HepG2 (cell line): Measurements from ENCODE around the gene WWTR1.

ENCODE experiments used
- CHD4 ChIP-seq: fragments of 200-600 bp; sonication (generic); IDR thresholded peaks from 2 replicates; pipeline ENCODE4 v1.7.0; 2017; ENCODE audit warnings: mild to moderate bottlenecking, low read length, borderline replicate concordance
- SMARCC2 ChIP-seq: fragments of 450-650 bp; IDR thresholded peaks from 2 replicates; pipeline ENCODE4 v1.6.1; 2017; ENCODE audit warnings: antibody characterized with exemption, mild to moderate bottlenecking

DNA sequence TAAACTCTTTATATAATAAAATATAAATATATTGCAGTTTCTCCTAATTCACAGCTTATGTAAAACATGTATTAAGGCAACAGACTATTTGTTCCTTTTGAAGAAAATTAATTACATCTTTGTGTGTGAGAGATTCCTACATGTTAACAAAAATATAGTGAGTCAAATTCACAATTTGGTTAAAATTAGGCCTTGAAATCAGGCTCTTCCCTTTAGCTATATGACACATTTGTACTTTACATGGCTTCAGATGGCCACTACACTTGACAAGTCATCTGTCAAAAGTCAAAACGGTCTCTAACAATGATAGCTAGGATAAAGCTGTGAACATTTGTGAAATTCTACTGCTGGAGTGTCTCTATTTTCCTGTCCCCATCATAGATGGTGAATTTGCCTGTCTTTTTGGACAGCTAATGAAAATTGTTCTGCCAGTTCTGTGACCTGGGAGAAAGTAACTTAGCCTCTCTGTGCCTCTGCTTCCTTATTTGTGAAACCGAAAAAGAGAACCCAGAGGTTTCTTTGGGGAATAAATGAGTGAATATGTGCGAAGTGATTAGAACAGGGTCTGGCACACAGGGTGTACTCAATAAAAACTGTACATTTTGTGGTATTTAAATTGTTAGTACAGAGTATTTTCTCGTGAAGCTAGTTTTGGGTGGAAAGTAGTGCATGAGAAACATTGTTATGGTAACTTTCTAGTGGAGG is 159.7 kb downstream of the WWTR1 start:
- TF ChIP-seq CHD4 (no peak), SMARCC2 (no peak)
